ENCODE measurements around the gene RFX8.

- TF ChIP-seq CTCF (IDR thresholded peaks at IDR 0.05 in 4 of 5, conservative IDR thresholded peaks at IDR 0.05 in 1 of 5), result no peak
- no peak for TF ChIP-seq POLR2A (IDR thresholded peaks at IDR 0.05)
These were observed 120.2 kb downstream of the RFX8 start for GRCh38 chr2:101354420-101355311.

Data from gastrocnemius medialis (tissue), 4 donors.